Measurements from ENCODE around the gene MAPK8IP3.

GRCh38 chr16:1816396-1817275 lies 110.6 kb downstream of the MAPK8IP3 start:
- TF ChIP-seq CTCF (IDR thresholded peaks at IDR 0.05) (no peak), POLR2A (IDR thresholded peaks at IDR 0.05) (no peak), POLR2AphosphoS5 (IDR thresholded peaks at IDR 0.05) (no peak)
